ENCODE results near the gene ELF4. TPM values are rescaled to one million over a fixed set of nuclear protein-coding genes. Genes with fewer than 3 reads are reported as not detected.

Gene ELF4
- total RNA-seq, 4 donors from 2014 or later = 17.3 to 26.3 (median 21.6) TPM

GRCh38 chrX:130125091-130125874 is 15.0 kb upstream of the ELF4 start:
- WGBS = 37% methylated on average over 13 of the region's 13 CpGs
- TF ChIP-seq POLR2AphosphoS5 (IDR thresholded peaks at IDR 0.05) (no peak), POLR2A (IDR thresholded peaks at IDR 0.05) (no peak), CTCF (IDR thresholded peaks at IDR 0.05) (no peak), EP300 (IDR thresholded peaks at IDR 0.05) (no peak)

GRCh38 chrX:130124577-130124976 is 14.3 kb upstream of the ELF4 start:
- no peak for DNase-seq (ENCODE audit: low spot score in 2 of 2)
- Histone ChIP-seq H3K27ac (peak overlapping the region; percentile 69), H3K36me3 (peaks cover 7% of the 10 kb centered on the region), H3K4me3 (no peak overlapping the region), H3K9me3 (no peaks in the 10 kb centered on the region), H3K27me3 (no peaks in the 10 kb centered on the region), H3K4me1 (peaks cover 28% of the 10 kb centered on the region)
- WGBS = 71% methylated on average over 4 of the region's 4 CpGs
- no peak for TF ChIP-seq POLR2AphosphoS5 (IDR thresholded peaks at IDR 0.05)
- no peak for TF ChIP-seq EP300 (IDR thresholded peaks at IDR 0.05)
- TF ChIP-seq CTCF (IDR thresholded peaks at IDR 0.05) = no peak
- TF ChIP-seq POLR2A (IDR thresholded peaks at IDR 0.05) = no peak

More at GRCh38 chrX:130125091-130125874, 15.0 kb upstream of the ELF4 start:
- peak in 1 of 2 donors; percentile 81 for DNase-seq (ENCODE audit: low spot score in 2 of 2)
- H3K27ac ChIP-seq = peak overlapping the region; percentile 69
- peaks cover 14% of the 10 kb centered on the region for H3K36me3 ChIP-seq
- peaks cover 21% of the 10 kb centered on the region for H3K4me1 ChIP-seq
- H3K27me3 ChIP-seq = no peaks in the 10 kb centered on the region
- no peak overlapping the region for H3K4me3 ChIP-seq
- no peaks in the 10 kb centered on the region for H3K9me3 ChIP-seq

GRCh38 chrX:130121505-130121800 is 11.2 kb upstream of the ELF4 start:
- Histone ChIP-seq H3K4me3 (peak overlapping the region; percentile 46), H3K9me3 (no peaks in the 10 kb centered on the region), H3K27me3 (no peaks in the 10 kb centered on the region), H3K36me3 (no peaks in the 10 kb centered on the region), H3K27ac (peak overlapping the region; percentile 75), H3K4me1 (peaks cover 43% of the 10 kb centered on the region)
- 63% methylated on average over 13 of the region's 13 CpGs for WGBS
- DNase-seq (ENCODE audit: low spot score in 2 of 2) = no peak
- TF ChIP-seq EP300 (IDR thresholded peaks at IDR 0.05) (no peak), POLR2A (IDR thresholded peaks at IDR 0.05) (no peak), POLR2AphosphoS5 (IDR thresholded peaks at IDR 0.05) (no peak), CTCF (IDR thresholded peaks at IDR 0.05) (no peak)

- H3K27me3 ChIP-seq = no peaks in the 10 kb centered on the region
- peak; percentile 80 to 86 for DNase-seq (ENCODE audit: low spot score in 2 of 2)
- TF ChIP-seq CTCF (IDR thresholded peaks at IDR 0.05) = peak; percentile 34 to 69
- no peak for TF ChIP-seq POLR2A (IDR thresholded peaks at IDR 0.05)
- no peak for TF ChIP-seq EP300 (IDR thresholded peaks at IDR 0.05)
- no peak for TF ChIP-seq POLR2AphosphoS5 (IDR thresholded peaks at IDR 0.05)
- H3K27ac ChIP-seq = peak overlapping the region; percentile 75
- 32% methylated on average over 31 of the region's 58 CpGs for WGBS
- no peaks in the 10 kb centered on the region for H3K36me3 ChIP-seq
- H3K4me1 ChIP-seq = peaks cover 42% of the 10 kb centered on the region
- no peaks in the 10 kb centered on the region for H3K9me3 ChIP-seq
- peak overlapping the region; percentile 46 for H3K4me3 ChIP-seq
These were observed 10.6 kb upstream of the ELF4 start for GRCh38 chrX:130120746-130121504.

- 71% methylated on average over 5 of the region's 28 CpGs for WGBS
- no peaks in the 10 kb centered on the region for H3K36me3 ChIP-seq
- H3K9me3 ChIP-seq = no peaks in the 10 kb centered on the region
- TF ChIP-seq CTCF (IDR thresholded peaks at IDR 0.05) (no peak), POLR2AphosphoS5 (IDR thresholded peaks at IDR 0.05) (no peak), EP300 (IDR thresholded peaks at IDR 0.05) (no peak), POLR2A (IDR thresholded peaks at IDR 0.05) (no peak)
- no peaks in the 10 kb centered on the region for H3K27me3 ChIP-seq
- H3K4me3 ChIP-seq = peak overlapping the region; percentile 46
- H3K27ac ChIP-seq = peak overlapping the region; percentile 75
- peaks cover 37% of the 10 kb centered on the region for H3K4me1 ChIP-seq
- DNase-seq (ENCODE audit: low spot score in 2 of 2) = no peak
These were observed 10.0 kb upstream of the ELF4 start for GRCh38 chrX:130120321-130120731.

Measured in suprapubic skin (tissue), 4 donors.